Measurements from ENCODE around the gene HDAC10. TPM values are rescaled to one million over a fixed set of nuclear protein-coding genes. Genes with fewer than 3 reads are reported as not detected.

The HDAC10 gene
- total RNA-seq, 1 donor from 2014 or later = 81.5 TPM

GRCh38 chr22:50258361-50259292 lies 7.6 kb upstream of the HDAC10 start:
- Mint-ChIP-seq H3K9me3 (ENCODE audit: low read depth) (no peaks in the 10 kb centered on the region), H3K27ac (no peak overlapping the region), H3K36me3 (ENCODE audit: insufficient read depth) (no peaks in the 10 kb centered on the region), H3K4me1 (ENCODE audit: low read depth) (peaks cover 3% of the 10 kb centered on the region), H3K4me3 (ENCODE audit: low read depth) (peak overlapping the region; percentile 44), H3K27me3 (no peaks in the 10 kb centered on the region)
- DNase-seq (ENCODE audit: low spot score, unreplicated experiment) = no peak
- TF ChIP-seq CTCF (IDR thresholded peaks at IDR 0.05; ENCODE audit: unreplicated experiment) = no peak

- H3K27me3 Mint-ChIP-seq = no peaks in the 10 kb centered on the region
- H3K27ac Mint-ChIP-seq = no peak overlapping the region
- no peak for TF ChIP-seq CTCF (IDR thresholded peaks at IDR 0.05; ENCODE audit: unreplicated experiment)
- no peak for DNase-seq (ENCODE audit: low spot score, unreplicated experiment)
- no peak overlapping the region for H3K4me3 Mint-ChIP-seq (ENCODE audit: low read depth)
- H3K36me3 Mint-ChIP-seq (ENCODE audit: insufficient read depth) = no peaks in the 10 kb centered on the region
- H3K9me3 Mint-ChIP-seq (ENCODE audit: low read depth) = no peaks in the 10 kb centered on the region
- peaks cover 3% of the 10 kb centered on the region for H3K4me1 Mint-ChIP-seq (ENCODE audit: low read depth)
These were observed 6.6 kb upstream of the HDAC10 start for GRCh38 chr22:50257451-50258360.

GRCh38 chr22:50257041-50257440 lies 6.0 kb upstream of the HDAC10 start:
- H3K9me3 Mint-ChIP-seq (ENCODE audit: low read depth) = no peaks in the 10 kb centered on the region
- no peaks in the 10 kb centered on the region for H3K27me3 Mint-ChIP-seq
- no peaks in the 10 kb centered on the region for H3K4me1 Mint-ChIP-seq (ENCODE audit: low read depth)
- no peak for TF ChIP-seq CTCF (IDR thresholded peaks at IDR 0.05; ENCODE audit: unreplicated experiment)
- H3K4me3 Mint-ChIP-seq (ENCODE audit: low read depth) = no peak overlapping the region
- no peak overlapping the region for H3K27ac Mint-ChIP-seq
- no peaks in the 10 kb centered on the region for H3K36me3 Mint-ChIP-seq (ENCODE audit: insufficient read depth)
- no peak for DNase-seq (ENCODE audit: low spot score, unreplicated experiment)

GRCh38 chr22:50256258-50256862 lies 5.3 kb upstream of the HDAC10 start:
- H3K27me3 Mint-ChIP-seq = no peaks in the 10 kb centered on the region
- H3K36me3 Mint-ChIP-seq (ENCODE audit: insufficient read depth) = no peaks in the 10 kb centered on the region
- DNase-seq (ENCODE audit: low spot score, unreplicated experiment) = no peak
- H3K27ac Mint-ChIP-seq = no peak overlapping the region
- TF ChIP-seq CTCF (IDR thresholded peaks at IDR 0.05; ENCODE audit: unreplicated experiment) = no peak
- H3K9me3 Mint-ChIP-seq (ENCODE audit: low read depth) = no peaks in the 10 kb centered on the region
- no peak overlapping the region for H3K4me3 Mint-ChIP-seq (ENCODE audit: low read depth)
- H3K4me1 Mint-ChIP-seq (ENCODE audit: low read depth) = no peaks in the 10 kb centered on the region

GRCh38 chr22:50255607-50256006 lies 4.5 kb upstream of the HDAC10 start:
- H3K27me3 Mint-ChIP-seq = no peaks in the 10 kb centered on the region
- no peak overlapping the region for H3K4me3 Mint-ChIP-seq (ENCODE audit: low read depth)
- no peak for TF ChIP-seq CTCF (IDR thresholded peaks at IDR 0.05; ENCODE audit: unreplicated experiment)
- H3K27ac Mint-ChIP-seq = no peak overlapping the region
- no peaks in the 10 kb centered on the region for H3K9me3 Mint-ChIP-seq (ENCODE audit: low read depth)
- H3K4me1 Mint-ChIP-seq (ENCODE audit: low read depth) = peaks cover 1% of the 10 kb centered on the region
- DNase-seq (ENCODE audit: low spot score, unreplicated experiment) = no peak
- no peaks in the 10 kb centered on the region for H3K36me3 Mint-ChIP-seq (ENCODE audit: insufficient read depth)
